Stimulated activated CD8-positive, alpha-beta memory T cell treated with anti-CD3 and anti-CD28 coated beads, Interleukin-15, amount 100 ng/mL, for 1 hour (primary cell): ENCODE measurements around the gene CHRFAM7A.
"Not testable (repeated sequence)": the region's sequence is repeated elsewhere in the genome, so short reads cannot be mapped to it uniquely, and the experiment has no call there.

Experiments used
- DNase-seq: peaks from one replicate; pipeline ENCODE4 v3.0.0-alpha.2; 2020; ENCODE audit warnings: low read depth

CHRFAM7A gene

GRCh38 chr15:30392766-30393663 lies at the start of gene CHRFAM7A:
Gene CHRFAM7A (minus strand): TSS chr15:30393540. CDS start chr15:30383351, 10,189 bp downstream.
- DNase-seq, result not testable (repeated sequence)

GRCh38 chr15:30438348-30438747 lies 45.0 kb upstream of the CHRFAM7A start:
- DNase-seq, result not testable (repeated sequence)

GRCh38 chr15:30435878-30436277 lies 42.5 kb upstream of the CHRFAM7A start:
- DNase-seq, result not testable (repeated sequence)

GRCh38 chr15:30420723-30421122 lies 27.4 kb upstream of the CHRFAM7A start:
- DNase-seq, result not testable (repeated sequence)

GRCh38 chr15:30414160-30414559 lies 20.8 kb upstream of the CHRFAM7A start, which contains the start of gene GOLGA8R:
Gene GOLGA8R (minus strand): TSS chr15:30414260. CDS start chr15:30414162, 98 bp downstream.
- DNase-seq, result not testable (repeated sequence)

- not testable (repeated sequence) for DNase-seq
Measured at GRCh38 chr15:30407636-30408035, 14.3 kb upstream of the CHRFAM7A start.

- DNase-seq, result peak; percentile 14
Measured at GRCh38 chr15:30398988-30399387, 5.6 kb upstream of the CHRFAM7A start.

GRCh38 chr15:30393664-30393991 lies 288 bp upstream of the CHRFAM7A start:
- DNase-seq, result not testable (repeated sequence)

- not testable (repeated sequence) for DNase-seq
Measured at GRCh38 chr15:30386318-30386887, 6.9 kb downstream of the CHRFAM7A start.

- DNase-seq, result not testable (repeated sequence)
Measured at GRCh38 chr15:30377082-30377413, 16.3 kb downstream of the CHRFAM7A start.

GRCh38 chr15:30376375-30377081 lies 16.8 kb downstream of the CHRFAM7A start:
- DNase-seq, result not testable (repeated sequence)

GRCh38 chr15:30375872-30376271 lies 17.5 kb downstream of the CHRFAM7A start:
- DNase-seq, result not testable (repeated sequence)

GRCh38 chr15:30374862-30375261 lies 18.5 kb downstream of the CHRFAM7A start:
- DNase-seq, result not testable (repeated sequence)

- DNase-seq, result not testable (repeated sequence)
Measured at GRCh38 chr15:30368271-30368670, 25.1 kb downstream of the CHRFAM7A start.

GRCh38 chr15:30367246-30367645 lies 26.1 kb downstream of the CHRFAM7A start:
- not testable (repeated sequence) for DNase-seq

GRCh38 chr15:30361404-30361803 lies 31.9 kb downstream of the CHRFAM7A start:
- not testable (repeated sequence) for DNase-seq

GRCh38 chr15:30360990-30361389 lies 32.4 kb downstream of the CHRFAM7A start:
- not testable (repeated sequence) for DNase-seq

- not testable (repeated sequence) for DNase-seq
Measured at GRCh38 chr15:30355043-30355442, 38.3 kb downstream of the CHRFAM7A start.

GRCh38 chr15:30349803-30350202 lies 43.5 kb downstream of the CHRFAM7A start:
- DNase-seq, result not testable (repeated sequence)

GRCh38 chr15:30336584-30336983 lies 56.8 kb downstream of the CHRFAM7A start:
- DNase-seq, result not testable (repeated sequence)

GRCh38 chr15:30334152-30334551 lies 59.2 kb downstream of the CHRFAM7A start:
- not testable (repeated sequence) for DNase-seq

- DNase-seq, result not testable (repeated sequence)
Measured at GRCh38 chr15:30326145-30326544, 67.2 kb downstream of the CHRFAM7A start.
